HEK293 (cell line): Measurements from ENCODE around the gene PCCA.

Experiments used
- OSR2 ChIP-seq: fragments of 450-650 bp; formaldehyde crosslinking; IDR thresholded peaks from 2 replicates; pipeline ENCODE4 v1.5.1; 2016; ENCODE audit warnings: missing biosample characterization, missing genetic modification characterization
- PBX3 ChIP-seq: sonication (generic); formaldehyde crosslinking; IDR thresholded peaks from 2 replicates; pipeline ENCODE4 v1.8.1; 2022; ENCODE audit warnings: mild to moderate bottlenecking, moderate library complexity, missing genetic modification reagents
- ZNF274 ChIP-seq, 2 experiments: fragments of 200-500 bp in 1 of 2; fragments of 450-650 bp in 1 of 2; sonication (Bioruptor generic) in 1 of 2; formaldehyde crosslinking in 1 of 2; IDR thresholded peaks; 2 replicates each; pipeline versions ENCODE4 v1.5.1 to v1.6.1; 2014 to 2016; ENCODE audit warnings: borderline replicate concordance in 1 of 2, inconsistent platforms in 1 of 2, low read length in 1 of 2, missing biosample characterization in 1 of 2, missing genetic modification characterization in 1 of 2
- ZNF335 ChIP-seq: fragments of 450-650 bp; formaldehyde crosslinking; conservative IDR thresholded peaks from 2 replicates; pipeline ENCODE4 v1.5.1; 2016; ENCODE audit warnings: missing biosample characterization, missing genetic modification characterization
- ZNF600 ChIP-seq: fragments of 450-650 bp; formaldehyde crosslinking; IDR thresholded peaks from 2 replicates; pipeline ENCODE4 v1.5.1; 2016; ENCODE audit warnings: missing biosample characterization, missing genetic modification characterization
- ZNF629 ChIP-seq: fragments of 450-650 bp; formaldehyde crosslinking; IDR thresholded peaks from 2 replicates; pipeline ENCODE4 v1.5.1; 2017; ENCODE audit warnings: missing biosample characterization, missing genetic modification characterization
- TF ChIP-seq, protein P1 (sequence below): fragments of 450-650 bp; formaldehyde crosslinking; IDR thresholded peaks from 2 replicates; pipeline ENCODE4 v1.5.1; 2016; ENCODE audit warnings: missing biosample characterization, missing genetic modification characterization

DNA sequence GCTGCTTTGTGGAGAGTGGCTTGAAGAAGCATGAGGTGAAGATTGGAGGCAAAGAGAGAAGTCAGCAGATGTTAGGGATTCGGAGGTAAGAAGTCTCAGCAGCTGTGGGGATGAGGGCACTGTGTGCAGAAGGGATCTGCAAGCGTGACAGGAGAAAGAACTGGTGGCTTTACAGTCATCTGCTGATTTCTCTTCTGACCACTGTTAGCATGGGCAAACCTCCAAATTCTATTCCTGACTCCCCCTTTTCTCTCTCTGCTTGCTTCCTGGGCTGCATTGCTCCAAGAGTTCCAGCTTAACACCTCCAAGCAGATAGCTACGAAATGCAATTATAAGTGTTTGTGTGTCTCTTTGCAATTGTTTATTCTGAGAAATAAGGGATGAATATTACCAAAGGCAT lies 340.1 kb downstream of the PCCA start:
- no peak for TF ChIP-seq ZNF274 (IDR thresholded peaks at IDR 0.05; ENCODE audit: low read length)
- no peak for TF ChIP-seq ZNF274 (tag by site-specific recombination; IDR thresholded peaks at IDR 0.05; ENCODE audit: borderline replicate concordance)
- no peak for TF ChIP-seq ZNF629
- TF ChIP-seq ZNF600, result no peak
- TF ChIP-seq, protein P1, sequence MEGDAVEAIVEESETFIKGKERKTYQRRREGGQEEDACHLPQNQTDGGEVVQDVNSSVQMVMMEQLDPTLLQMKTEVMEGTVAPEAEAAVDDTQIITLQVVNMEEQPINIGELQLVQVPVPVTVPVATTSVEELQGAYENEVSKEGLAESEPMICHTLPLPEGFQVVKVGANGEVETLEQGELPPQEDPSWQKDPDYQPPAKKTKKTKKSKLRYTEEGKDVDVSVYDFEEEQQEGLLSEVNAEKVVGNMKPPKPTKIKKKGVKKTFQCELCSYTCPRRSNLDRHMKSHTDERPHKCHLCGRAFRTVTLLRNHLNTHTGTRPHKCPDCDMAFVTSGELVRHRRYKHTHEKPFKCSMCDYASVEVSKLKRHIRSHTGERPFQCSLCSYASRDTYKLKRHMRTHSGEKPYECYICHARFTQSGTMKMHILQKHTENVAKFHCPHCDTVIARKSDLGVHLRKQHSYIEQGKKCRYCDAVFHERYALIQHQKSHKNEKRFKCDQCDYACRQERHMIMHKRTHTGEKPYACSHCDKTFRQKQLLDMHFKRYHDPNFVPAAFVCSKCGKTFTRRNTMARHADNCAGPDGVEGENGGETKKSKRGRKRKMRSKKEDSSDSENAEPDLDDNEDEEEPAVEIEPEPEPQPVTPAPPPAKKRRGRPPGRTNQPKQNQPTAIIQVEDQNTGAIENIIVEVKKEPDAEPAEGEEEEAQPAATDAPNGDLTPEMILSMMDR, result no peak
- no peak for TF ChIP-seq PBX3
- no peak for TF ChIP-seq ZNF335
- TF ChIP-seq OSR2 (tag by site-specific recombination), result no peak
